ENCODE data around the gene NUTM2F.
"Not testable (repeated sequence)": the region's sequence is repeated elsewhere in the genome, so short reads cannot be mapped to it uniquely, and the experiment has no call there.

NUTM2F gene, protein sequence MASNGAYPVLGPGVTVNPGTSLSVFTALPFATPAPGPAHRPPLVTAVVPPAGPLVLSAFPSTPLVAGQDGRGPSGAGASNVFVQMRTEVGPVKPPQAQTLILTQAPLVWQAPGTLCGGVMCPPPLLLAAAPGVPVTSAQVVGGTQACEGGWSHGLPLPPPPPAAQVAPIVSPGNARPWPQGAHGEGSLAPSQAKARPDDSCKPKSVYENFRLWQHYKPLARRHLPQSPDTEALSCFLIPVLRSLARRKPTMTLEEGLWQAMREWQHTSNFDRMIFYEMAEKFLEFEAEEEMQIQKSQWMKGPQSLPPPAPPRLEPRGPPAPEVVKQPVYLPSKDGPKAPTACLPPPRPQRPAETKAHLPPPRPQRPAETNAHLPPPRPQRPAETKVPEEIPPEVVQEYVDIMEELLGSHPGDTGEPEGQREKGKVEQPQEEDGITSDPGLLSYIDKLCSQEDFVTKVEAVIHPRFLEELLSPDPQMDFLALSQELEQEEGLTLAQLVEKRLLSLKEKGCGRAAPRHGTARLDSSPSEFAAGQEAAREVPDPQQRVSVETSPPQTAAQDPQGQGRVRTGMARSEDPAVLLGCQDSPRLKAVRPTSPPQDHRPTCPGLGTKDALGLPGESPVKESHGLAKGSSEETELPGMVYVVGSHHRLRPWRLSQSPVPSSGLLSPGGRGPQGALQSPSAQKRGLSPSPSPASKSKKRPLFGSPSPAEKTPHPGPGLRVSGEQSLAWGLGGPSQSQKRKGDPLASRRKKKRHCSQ

DNA sequence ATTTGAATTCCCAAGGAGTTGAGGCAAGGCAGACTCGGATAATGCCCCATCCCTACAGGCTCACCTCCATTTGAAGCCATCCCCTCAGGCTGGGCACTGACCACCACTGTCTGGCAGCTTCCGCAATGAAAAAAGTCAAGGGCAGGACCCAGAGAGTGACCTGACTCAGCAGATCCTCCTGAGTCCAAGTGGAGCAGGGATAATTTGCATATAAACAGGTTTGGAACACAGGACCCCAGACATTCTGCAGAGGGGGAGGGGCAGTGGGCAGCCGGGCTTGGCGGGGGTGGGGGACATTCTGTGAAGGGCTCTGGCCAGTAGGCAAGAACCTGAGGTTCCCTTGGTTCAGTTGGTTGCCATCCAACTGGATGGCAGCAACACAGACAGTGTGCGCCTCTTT, at the start of gene NUTM2F:
NUTM2F (minus strand) TSS at position 101 of the 400 bp plus-strand sequence; CDS start at position 80, 21 bp downstream.
- DNase-seq (ENCODE audit: extremely low spot score); CTCF ChIA-PET; POLR2A ChIA-PET: not testable (repeated sequence)

DNA sequence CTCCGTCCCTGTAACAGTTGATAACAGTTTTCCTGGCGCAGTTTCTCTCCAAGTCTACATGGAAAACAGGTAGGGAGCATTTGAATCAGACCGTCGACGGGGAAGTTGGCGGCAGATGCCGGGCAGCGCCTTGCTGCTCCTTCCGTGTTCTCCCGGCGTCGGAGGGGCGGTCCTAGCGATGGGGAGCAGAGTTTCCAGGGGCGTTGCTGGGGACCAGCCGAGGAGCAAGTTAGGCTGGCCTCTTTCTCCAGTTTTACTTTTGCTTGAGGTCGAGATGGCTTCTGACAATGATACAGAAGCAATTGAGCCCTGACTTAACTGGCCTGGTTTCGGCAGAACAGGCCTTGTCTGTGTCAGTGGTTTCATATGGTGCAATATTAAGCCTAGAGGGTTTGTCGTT, 46.8 kb upstream of the NUTM2F start:
- peak; percentile 2 for DNase-seq (ENCODE audit: extremely low spot score)
- POLR2A ChIA-PET, CTCF ChIA-PET: not testable (repeated sequence)

DNA sequence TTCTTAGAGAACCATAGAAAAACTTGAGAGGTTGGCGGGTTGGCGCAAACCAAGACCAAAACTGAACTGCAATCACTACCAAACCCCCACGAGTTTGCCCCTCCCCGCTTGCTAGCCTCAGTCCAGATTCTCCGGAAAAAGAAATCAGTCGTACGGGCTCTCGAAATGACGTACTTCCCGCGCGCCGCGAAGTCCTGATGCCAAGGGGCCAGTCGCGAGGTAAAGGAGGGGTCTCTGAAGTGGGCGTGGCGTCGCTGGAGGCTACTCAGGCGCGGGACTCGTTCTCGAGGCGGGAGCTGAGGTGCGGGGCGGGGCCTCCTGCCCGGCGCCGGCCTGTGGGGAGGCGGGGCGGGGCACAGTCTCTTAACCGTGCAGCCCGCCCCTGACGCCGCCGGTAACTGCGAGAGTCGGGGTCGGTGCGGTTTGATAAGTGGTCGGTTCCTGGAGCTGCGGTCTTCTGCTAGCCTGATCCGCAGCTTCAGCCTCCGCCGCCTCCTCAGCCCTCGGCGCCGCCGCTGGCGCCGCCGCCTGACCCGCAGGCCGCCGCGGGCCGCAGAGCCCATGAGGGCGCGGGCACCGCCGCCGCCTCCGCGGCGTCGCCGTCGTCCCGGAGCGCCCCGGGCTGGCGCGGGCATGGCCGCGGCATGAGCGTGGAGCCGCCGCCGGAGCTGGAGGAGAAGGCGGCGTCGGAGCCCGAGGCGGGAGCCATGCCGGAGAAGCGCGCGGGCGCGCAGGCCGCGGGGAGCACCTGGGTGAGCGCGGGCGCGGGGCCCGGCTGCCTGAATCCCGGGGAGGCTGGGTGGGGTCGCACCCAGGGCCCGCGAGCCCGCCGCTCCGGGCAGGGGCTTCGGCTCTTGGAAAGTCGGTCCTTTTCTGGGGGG, 46.0 kb upstream of the NUTM2F start:
- DNase-seq (ENCODE audit: extremely low spot score) = peak; percentile 86
- POLR2A ChIA-PET, CTCF ChIA-PET: not testable (repeated sequence)

DNA sequence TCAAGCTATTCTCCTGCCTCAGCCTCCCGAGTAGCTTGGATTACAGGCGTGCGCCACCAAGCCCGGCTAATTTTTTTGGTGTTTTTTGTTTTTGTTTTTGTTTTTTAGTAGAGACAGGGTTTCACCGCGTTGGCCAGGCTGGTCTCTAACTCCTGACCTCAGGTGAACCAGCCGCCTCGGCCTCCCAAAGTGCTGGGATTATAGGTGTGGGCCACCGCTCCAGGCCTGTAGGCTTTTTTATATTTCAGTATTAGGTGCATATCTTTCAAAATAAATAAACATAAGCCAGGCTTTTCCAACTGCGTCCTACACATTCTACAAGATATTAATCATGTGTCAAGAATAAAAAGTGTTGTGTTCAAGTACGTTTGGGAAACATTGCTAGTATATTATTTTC, 45.3 kb upstream of the NUTM2F start:
- DNase-seq (ENCODE audit: extremely low spot score); CTCF ChIA-PET; POLR2A ChIA-PET: not testable (repeated sequence)

DNA sequence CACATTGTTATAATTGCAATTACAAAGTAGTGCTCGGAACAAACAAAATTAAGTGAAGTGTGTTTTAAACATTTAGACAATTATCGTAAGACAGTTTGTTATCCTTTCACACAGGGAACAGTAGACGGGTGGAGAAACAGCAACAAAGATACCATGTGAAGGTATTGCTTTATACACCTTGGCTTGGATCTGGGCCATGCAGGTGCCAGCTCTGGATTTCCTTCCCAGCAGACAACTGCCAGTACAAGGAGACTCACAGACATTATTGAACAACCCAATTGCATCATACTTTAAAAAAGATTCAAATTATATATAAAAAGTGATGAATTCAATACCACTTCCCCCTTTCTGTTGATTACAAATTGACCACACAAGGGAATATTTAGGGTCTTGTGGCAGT, 41.8 kb upstream of the NUTM2F start:
- POLR2A ChIA-PET; CTCF ChIA-PET; DNase-seq (ENCODE audit: extremely low spot score): not testable (repeated sequence)

DNA sequence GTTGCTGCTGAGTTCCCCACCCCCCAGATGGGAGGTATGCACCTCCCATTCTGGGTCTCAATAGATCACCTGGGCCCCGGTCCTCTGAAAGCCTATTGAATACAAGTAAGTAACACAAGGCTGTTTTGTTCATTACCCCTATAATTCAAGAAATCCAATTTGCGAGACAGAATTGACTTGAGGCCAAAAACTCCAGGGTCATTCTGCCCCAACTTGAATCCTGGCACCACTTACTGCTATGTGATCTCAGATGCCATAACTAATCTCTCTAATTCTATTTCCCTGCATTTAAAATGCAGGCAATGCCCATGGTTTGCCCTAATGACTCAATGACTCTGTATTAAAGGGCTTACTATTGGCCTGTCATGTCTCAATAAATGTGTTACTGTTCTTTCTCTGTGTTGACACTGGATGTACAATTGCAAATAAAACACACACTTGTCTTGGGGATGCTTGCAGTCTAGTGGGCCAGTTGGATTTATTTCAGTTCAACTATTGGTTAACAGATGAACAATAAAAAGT, 35.7 kb upstream of the NUTM2F start:
- DNase-seq (ENCODE audit: extremely low spot score); POLR2A ChIA-PET; CTCF ChIA-PET: not testable (repeated sequence)

DNA sequence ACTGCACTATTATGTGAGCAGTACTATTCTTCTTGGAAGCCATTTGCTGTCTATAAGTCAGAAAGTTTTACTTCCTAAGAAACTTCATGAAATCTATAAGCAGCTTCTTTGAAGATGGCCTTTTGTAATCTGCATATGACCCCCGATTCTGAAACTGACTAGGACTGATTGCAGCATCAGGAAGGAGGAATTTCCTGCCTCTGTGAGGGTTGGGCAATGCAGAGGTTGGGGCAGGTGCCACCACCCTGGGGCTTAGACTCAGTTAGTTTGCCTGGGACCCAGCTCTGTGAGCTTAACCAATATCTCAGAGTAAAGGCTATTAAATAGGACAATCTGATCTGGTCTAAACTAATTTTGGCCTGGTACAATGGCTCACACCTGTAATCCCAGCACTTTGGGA, 28.7 kb upstream of the NUTM2F start:
- POLR2A ChIA-PET = not testable (repeated sequence)

DNA sequence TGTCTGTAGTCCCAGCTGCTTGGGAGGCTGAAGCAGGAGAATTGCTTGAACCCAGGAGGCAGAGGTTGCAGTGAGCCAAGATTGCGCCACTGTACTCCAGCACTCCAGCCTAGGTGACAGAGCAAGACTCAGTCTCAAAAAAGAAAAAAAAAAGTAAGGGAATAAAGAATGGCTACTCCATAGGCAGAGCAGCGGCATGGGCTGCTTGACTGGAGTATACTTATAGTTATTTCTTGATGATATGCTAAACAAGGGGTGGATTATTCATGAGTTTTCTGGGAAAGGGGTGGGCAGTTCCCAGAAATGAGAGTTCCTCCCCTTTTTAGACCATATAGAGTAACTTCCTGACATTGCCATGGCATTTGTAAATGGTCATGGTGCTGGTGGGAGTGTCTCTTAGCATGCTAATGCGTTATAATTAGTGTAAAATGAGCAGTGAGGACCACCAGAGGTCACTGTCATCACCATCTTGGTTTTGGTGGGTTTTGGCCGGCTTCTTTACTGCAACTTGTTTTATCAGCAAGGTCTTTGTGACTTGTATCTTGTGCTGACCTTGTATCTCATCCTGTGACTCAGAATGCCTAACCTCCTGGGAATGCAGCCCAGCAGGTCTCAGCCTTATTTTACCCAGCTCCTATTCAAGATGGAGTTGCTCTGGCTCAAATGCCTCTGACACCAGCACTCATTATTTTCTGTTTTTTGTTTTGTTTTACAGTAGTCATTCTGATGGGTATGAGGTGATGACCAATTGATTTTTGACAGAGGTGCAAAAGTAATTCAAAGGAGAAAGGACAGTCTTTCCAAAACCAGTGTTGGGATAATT, 23.7 kb upstream of the NUTM2F start:
- POLR2A ChIA-PET; CTCF ChIA-PET; DNase-seq (ENCODE audit: extremely low spot score): not testable (repeated sequence)

More for the DNA sequence above, 28.7 kb upstream of the NUTM2F start:
- DNase-seq (ENCODE audit: extremely low spot score); CTCF ChIA-PET: not testable (repeated sequence)

DNA sequence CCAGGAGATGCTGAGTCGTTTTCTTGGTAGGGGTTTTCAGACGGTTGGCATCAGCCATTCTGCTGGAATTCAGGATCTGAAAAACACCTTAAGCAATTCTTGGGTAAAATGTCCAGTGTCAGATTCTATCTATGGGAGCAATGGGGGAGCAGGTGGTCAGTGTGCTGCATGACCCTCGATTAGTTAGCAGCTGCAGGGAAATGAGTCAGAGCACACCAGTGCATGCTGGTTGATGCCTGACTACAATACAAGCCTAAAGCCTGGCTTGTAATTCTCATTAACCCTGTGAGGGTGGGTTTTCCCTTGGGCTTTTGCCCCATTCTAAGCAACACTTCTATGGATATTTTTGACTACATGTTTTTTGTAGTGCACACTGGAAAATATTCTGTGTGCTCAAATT, 20.3 kb upstream of the NUTM2F start:
- DNase-seq (ENCODE audit: extremely low spot score); CTCF ChIA-PET; POLR2A ChIA-PET: not testable (repeated sequence)

DNA sequence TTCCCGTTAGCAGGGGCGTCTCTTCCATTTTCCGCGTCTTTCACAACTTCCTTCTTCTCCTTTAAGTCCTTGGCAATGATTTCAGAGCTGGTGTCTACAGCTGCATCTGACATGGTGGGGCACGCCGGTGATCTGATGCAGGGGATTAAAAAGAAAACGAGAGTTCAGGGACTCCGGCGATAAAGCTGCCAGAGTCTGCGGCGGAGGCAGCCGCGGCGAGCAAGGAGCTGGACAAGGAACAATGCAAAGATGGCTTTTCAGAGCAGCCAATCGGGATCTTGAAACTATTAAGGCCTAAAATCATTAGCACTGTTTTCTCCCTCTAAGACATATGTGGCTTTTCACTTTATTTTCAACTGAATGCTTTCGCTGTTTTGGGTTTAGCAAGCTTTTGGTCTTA, 19.0 kb upstream of the NUTM2F start:
- CTCF ChIA-PET; POLR2A ChIA-PET; DNase-seq (ENCODE audit: extremely low spot score): not testable (repeated sequence)

DNA sequence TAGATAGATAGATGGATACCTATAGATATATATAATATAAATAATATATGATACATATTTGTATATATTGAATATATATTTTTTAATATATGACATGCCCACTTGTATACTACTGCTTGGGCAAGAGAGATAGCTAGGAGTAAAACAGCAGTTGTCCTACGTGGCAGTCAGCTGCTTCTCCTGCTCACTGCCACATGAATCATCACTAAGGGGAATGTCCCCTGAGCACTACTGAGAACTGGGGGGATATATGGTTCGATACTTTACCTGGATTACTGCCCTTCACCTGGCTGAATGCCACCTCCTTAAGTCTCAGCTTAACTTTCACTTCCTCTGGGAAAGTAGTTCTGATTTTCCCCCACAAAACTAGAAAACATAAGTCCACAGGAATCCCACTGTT, 13.3 kb upstream of the NUTM2F start:
- DNase-seq (ENCODE audit: extremely low spot score); POLR2A ChIA-PET; CTCF ChIA-PET: not testable (repeated sequence)

DNA sequence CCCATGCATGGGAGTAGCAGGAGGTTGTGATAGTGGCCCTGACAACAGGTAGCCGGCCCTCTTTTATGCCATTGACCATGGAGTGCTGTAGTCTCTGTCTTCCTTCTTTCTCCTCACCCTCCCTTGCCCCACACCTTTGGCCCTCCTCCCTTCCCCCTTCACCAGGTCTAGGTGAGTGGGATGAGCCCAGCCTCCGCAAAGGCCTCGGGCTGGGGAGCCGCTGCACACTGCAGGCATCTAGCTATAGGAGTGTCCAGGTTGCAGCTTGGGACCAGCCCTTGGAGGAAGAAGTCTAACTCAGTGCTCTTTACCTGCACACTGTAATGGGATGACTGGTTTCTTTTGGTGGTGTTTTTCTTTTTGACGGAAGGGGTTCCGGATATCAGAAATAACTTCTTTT, 12.3 kb upstream of the NUTM2F start:
- CTCF ChIA-PET; POLR2A ChIA-PET; DNase-seq (ENCODE audit: extremely low spot score): not testable (repeated sequence)

DNA sequence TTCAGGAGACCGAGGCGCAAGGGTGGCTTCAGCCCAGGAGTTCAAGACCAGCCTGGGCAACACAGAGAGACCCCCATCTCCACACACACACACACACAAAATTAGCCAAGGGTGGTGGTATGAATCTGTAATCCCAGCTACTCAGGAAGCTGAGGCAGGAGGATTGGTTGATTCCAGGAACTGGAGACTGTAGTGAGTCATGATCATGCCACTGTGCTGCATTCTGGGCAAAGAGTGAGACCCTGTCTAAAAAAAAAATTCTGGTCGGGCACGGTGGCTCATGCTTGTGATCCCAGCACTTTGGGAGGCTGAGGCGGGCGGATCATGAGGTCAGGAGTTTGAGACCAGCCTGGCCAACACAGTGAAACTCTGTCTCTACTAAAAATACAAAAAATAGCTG, 11.2 kb upstream of the NUTM2F start:
- CTCF ChIA-PET; POLR2A ChIA-PET; DNase-seq (ENCODE audit: extremely low spot score): not testable (repeated sequence)

DNA sequence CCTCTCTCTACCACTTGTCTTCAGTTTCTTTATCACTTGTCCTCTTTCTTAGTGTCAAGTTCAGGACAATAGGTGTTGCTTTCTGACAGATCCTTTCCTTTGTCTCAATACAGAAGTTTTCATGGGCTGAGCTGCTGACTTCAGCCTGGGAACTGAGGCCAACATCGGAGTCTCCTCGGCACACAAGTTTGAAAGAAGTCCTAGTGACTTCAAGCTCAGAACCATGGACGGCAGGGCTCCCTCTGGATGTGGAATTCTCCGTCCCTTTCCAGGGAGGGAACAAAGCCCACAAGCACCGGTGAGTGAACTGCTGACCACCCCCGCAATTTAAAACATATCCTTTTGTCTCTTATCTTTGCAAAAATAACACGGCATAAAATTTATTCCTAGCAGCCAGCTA, 10.3 kb upstream of the NUTM2F start:
- CTCF ChIA-PET; POLR2A ChIA-PET; DNase-seq (ENCODE audit: extremely low spot score): not testable (repeated sequence)

DNA sequence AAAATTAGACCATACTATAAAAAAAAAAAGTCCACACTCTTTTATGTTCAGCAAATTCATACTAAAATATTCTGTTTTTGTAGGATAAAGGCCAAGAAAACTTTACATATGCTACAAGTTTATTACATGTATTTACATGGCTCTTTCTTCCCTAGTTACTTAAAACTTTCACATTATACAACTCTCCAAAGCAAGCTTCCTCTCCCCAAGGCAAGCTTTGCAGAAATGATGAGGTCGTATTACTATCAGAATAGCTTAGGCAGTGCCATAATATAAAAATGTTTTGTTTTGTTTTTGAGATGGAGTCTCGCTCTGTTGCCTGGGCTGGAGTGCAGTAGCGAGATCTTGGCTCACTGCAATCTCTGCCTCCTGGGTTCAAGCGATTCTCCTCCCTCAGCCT, 8.0 kb upstream of the NUTM2F start:
- DNase-seq (ENCODE audit: extremely low spot score); POLR2A ChIA-PET; CTCF ChIA-PET: not testable (repeated sequence)

DNA sequence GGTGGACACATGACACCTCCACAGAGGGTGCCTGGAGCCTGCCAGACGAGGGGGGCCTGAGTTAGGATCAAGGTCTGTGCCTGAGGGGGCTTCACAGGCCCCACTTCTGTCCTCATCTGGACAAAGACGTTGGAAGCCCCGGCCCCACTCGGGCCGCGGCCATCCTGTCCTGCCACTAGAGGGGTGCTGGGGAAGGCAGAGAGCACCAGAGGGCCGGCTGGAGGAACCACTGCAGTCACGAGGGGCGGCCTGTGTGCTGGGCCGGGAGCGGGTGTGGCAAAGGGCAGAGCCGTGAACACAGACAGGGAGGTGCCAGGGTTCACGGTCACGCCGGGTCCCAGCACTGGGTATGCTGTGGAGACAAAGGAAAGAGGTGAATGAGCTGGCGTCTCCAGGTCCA, 2.9 kb downstream of the NUTM2F start:
- POLR2A ChIA-PET; CTCF ChIA-PET; DNase-seq (ENCODE audit: extremely low spot score): not testable (repeated sequence)

DNA sequence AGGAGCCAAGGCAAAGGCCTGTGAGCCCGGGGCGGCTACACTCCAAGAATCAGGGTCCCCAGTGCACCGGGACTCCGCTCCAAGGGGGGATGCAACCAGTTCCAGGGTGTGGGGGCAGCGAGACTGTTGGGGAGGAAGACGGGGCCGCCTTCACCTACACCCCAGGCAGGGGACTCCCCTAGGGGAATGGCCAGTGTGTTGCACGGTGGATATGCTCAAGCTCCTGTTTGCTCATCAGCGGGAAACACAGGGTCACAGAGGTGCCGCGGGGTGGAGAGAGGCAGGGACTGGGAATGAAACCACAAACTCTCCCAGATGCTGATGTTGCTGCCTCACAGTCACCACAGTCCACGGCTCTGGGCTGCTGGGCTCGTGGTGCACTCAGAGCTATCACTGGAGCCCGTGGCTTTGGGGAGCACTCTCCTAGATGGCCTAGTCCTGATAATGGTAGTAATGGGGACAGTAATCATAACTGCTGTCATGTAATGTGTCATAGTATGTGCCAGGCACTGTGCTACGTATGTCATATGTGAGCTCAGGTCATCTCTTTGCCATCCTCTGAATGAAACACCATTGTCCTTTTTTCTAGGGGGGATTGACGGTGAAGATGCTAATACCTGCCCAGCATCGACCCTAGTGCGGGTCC, 5.2 kb downstream of the NUTM2F start:
- POLR2A ChIA-PET; CTCF ChIA-PET; DNase-seq (ENCODE audit: extremely low spot score): not testable (repeated sequence)
